ENCODE results near the gene CDHR2.

CDHR2 gene

GRCh38 chr5:176578391-176578808, 29.3 kb downstream of the CDHR2 start:
- H3K9ac ChIP-seq (ENCODE audit: insufficient read length, low read depth) = no peak overlapping the region
- TF ChIP-seq SUZ12 (IDR thresholded peaks at IDR 0.05; ENCODE audit: extremely low read depth, insufficient read depth, insufficient read length) = no peak
- no peak for TF ChIP-seq YY1 (IDR thresholded peaks at IDR 0.05; ENCODE audit: insufficient read depth, insufficient read length)
- no peak for TF ChIP-seq ZNF274 (IDR thresholded peaks at IDR 0.05; ENCODE audit: low read depth, low read length)
- H3K4me1 ChIP-seq (ENCODE audit: insufficient read depth, insufficient read length) = no peaks in the 10 kb centered on the region
- H3K4me3 ChIP-seq (ENCODE audit: insufficient read length, low read depth) = no peak overlapping the region
- no peaks in the 10 kb centered on the region for H3K27me3 ChIP-seq (ENCODE audit: insufficient read depth, insufficient read length)
- H3K9me3 ChIP-seq (ENCODE audit: insufficient read depth, low read length) = no peaks in the 10 kb centered on the region
- peak; percentile 55 for DNase-seq (ENCODE audit: low read depth, low spot score)
- H3K36me3 ChIP-seq (ENCODE audit: insufficient read depth, insufficient read length, low read length) = no peaks in the 10 kb centered on the region

GRCh38 chr5:176579323-176579722, 30.2 kb downstream of the CDHR2 start:
- no peaks in the 10 kb centered on the region for H3K27me3 ChIP-seq (ENCODE audit: insufficient read depth, insufficient read length)
- H3K36me3 ChIP-seq (ENCODE audit: insufficient read depth, insufficient read length, low read length) = no peaks in the 10 kb centered on the region
- no peak for DNase-seq (ENCODE audit: low read depth, low spot score)
- no peaks in the 10 kb centered on the region for H3K9me3 ChIP-seq (ENCODE audit: insufficient read depth, low read length)
- TF ChIP-seq ZNF274 (IDR thresholded peaks at IDR 0.05; ENCODE audit: low read depth, low read length) = no peak
- TF ChIP-seq SUZ12 (IDR thresholded peaks at IDR 0.05; ENCODE audit: extremely low read depth, insufficient read depth, insufficient read length) = no peak
- no peak for TF ChIP-seq YY1 (IDR thresholded peaks at IDR 0.05; ENCODE audit: insufficient read depth, insufficient read length)
- no peaks in the 10 kb centered on the region for H3K4me1 ChIP-seq (ENCODE audit: insufficient read depth, insufficient read length)
- H3K4me3 ChIP-seq (ENCODE audit: insufficient read length, low read depth) = no peak overlapping the region
- H3K9ac ChIP-seq (ENCODE audit: insufficient read length, low read depth) = no peak overlapping the region

- no peak overlapping the region for H3K9ac ChIP-seq (ENCODE audit: insufficient read length, low read depth)
- H3K27me3 ChIP-seq (ENCODE audit: insufficient read depth, insufficient read length) = no peaks in the 10 kb centered on the region
- no peaks in the 10 kb centered on the region for H3K4me1 ChIP-seq (ENCODE audit: insufficient read depth, insufficient read length)
- H3K9me3 ChIP-seq (ENCODE audit: insufficient read depth, low read length) = no peaks in the 10 kb centered on the region
- H3K36me3 ChIP-seq (ENCODE audit: insufficient read depth, insufficient read length, low read length) = no peaks in the 10 kb centered on the region
- no peak for DNase-seq (ENCODE audit: low read depth, low spot score)
- TF ChIP-seq ZNF274 (IDR thresholded peaks at IDR 0.05; ENCODE audit: low read depth, low read length) (no peak), YY1 (IDR thresholded peaks at IDR 0.05; ENCODE audit: insufficient read depth, insufficient read length) (no peak), SUZ12 (IDR thresholded peaks at IDR 0.05; ENCODE audit: extremely low read depth, insufficient read depth, insufficient read length) (no peak)
- H3K4me3 ChIP-seq (ENCODE audit: insufficient read length, low read depth) = no peak overlapping the region
Measured at GRCh38 chr5:176581361-176581760, 32.2 kb downstream of the CDHR2 start.

GRCh38 chr5:176583076-176583475, 33.9 kb downstream of the CDHR2 start:
- no peaks in the 10 kb centered on the region for H3K27me3 ChIP-seq (ENCODE audit: insufficient read depth, insufficient read length)
- no peak for TF ChIP-seq YY1 (IDR thresholded peaks at IDR 0.05; ENCODE audit: insufficient read depth, insufficient read length)
- TF ChIP-seq ZNF274 (IDR thresholded peaks at IDR 0.05; ENCODE audit: low read depth, low read length) = no peak
- TF ChIP-seq SUZ12 (IDR thresholded peaks at IDR 0.05; ENCODE audit: extremely low read depth, insufficient read depth, insufficient read length) = no peak
- H3K4me1 ChIP-seq (ENCODE audit: insufficient read depth, insufficient read length) = no peaks in the 10 kb centered on the region
- no peak overlapping the region for H3K4me3 ChIP-seq (ENCODE audit: insufficient read length, low read depth)
- no peak for DNase-seq (ENCODE audit: low read depth, low spot score)
- H3K9ac ChIP-seq (ENCODE audit: insufficient read length, low read depth) = no peak overlapping the region
- no peaks in the 10 kb centered on the region for H3K36me3 ChIP-seq (ENCODE audit: insufficient read depth, insufficient read length, low read length)
- no peaks in the 10 kb centered on the region for H3K9me3 ChIP-seq (ENCODE audit: insufficient read depth, low read length)

GRCh38 chr5:176587398-176587797, 38.3 kb downstream of the CDHR2 start:
- no peak overlapping the region for H3K9ac ChIP-seq (ENCODE audit: insufficient read length, low read depth)
- no peak overlapping the region for H3K4me3 ChIP-seq (ENCODE audit: insufficient read length, low read depth)
- peaks cover 2% of the 10 kb centered on the region; the same call in 1 of the 2 replicates for H3K9me3 ChIP-seq (ENCODE audit: insufficient read depth, low read length)
- no peak for DNase-seq (ENCODE audit: low read depth, low spot score)
- no peaks in the 10 kb centered on the region for H3K4me1 ChIP-seq (ENCODE audit: insufficient read depth, insufficient read length)
- H3K27me3 ChIP-seq (ENCODE audit: insufficient read depth, insufficient read length) = no peaks in the 10 kb centered on the region
- no peak for TF ChIP-seq ZNF274 (IDR thresholded peaks at IDR 0.05; ENCODE audit: low read depth, low read length)
- TF ChIP-seq YY1 (IDR thresholded peaks at IDR 0.05; ENCODE audit: insufficient read depth, insufficient read length) = no peak
- no peak for TF ChIP-seq SUZ12 (IDR thresholded peaks at IDR 0.05; ENCODE audit: extremely low read depth, insufficient read depth, insufficient read length)
- no peaks in the 10 kb centered on the region for H3K36me3 ChIP-seq (ENCODE audit: insufficient read depth, insufficient read length, low read length)

GRCh38 chr5:176588297-176588696, 39.2 kb downstream of the CDHR2 start:
- no peak for DNase-seq (ENCODE audit: low read depth, low spot score)
- Histone ChIP-seq H3K4me1 (ENCODE audit: insufficient read depth, insufficient read length) (no peaks in the 10 kb centered on the region), H3K9me3 (ENCODE audit: insufficient read depth, low read length) (peaks cover 4% of the 10 kb centered on the region; the same call in 1 of the 2 replicates), H3K36me3 (ENCODE audit: insufficient read depth, insufficient read length, low read length) (no peaks in the 10 kb centered on the region), H3K9ac (ENCODE audit: insufficient read length, low read depth) (no peak overlapping the region), H3K4me3 (ENCODE audit: insufficient read length, low read depth) (no peak overlapping the region), H3K27me3 (ENCODE audit: insufficient read depth, insufficient read length) (no peaks in the 10 kb centered on the region)
- TF ChIP-seq SUZ12 (IDR thresholded peaks at IDR 0.05; ENCODE audit: extremely low read depth, insufficient read depth, insufficient read length) (no peak), ZNF274 (IDR thresholded peaks at IDR 0.05; ENCODE audit: low read depth, low read length) (no peak), YY1 (IDR thresholded peaks at IDR 0.05; ENCODE audit: insufficient read depth, insufficient read length) (no peak)

GRCh38 chr5:176589039-176589769, 40.1 kb downstream of the CDHR2 start:
- Histone ChIP-seq H3K36me3 (ENCODE audit: insufficient read depth, insufficient read length, low read length) (no peaks in the 10 kb centered on the region), H3K27me3 (ENCODE audit: insufficient read depth, insufficient read length) (no peaks in the 10 kb centered on the region), H3K4me1 (ENCODE audit: insufficient read depth, insufficient read length) (no peaks in the 10 kb centered on the region), H3K9me3 (ENCODE audit: insufficient read depth, low read length) (peaks cover 4% of the 10 kb centered on the region; the same call in 1 of the 2 replicates), H3K4me3 (ENCODE audit: insufficient read length, low read depth) (no peak overlapping the region), H3K9ac (ENCODE audit: insufficient read length, low read depth) (no peak overlapping the region)
- no peak for DNase-seq (ENCODE audit: low read depth, low spot score)
- no peak for TF ChIP-seq SUZ12 (IDR thresholded peaks at IDR 0.05; ENCODE audit: extremely low read depth, insufficient read depth, insufficient read length)

Measured in NT2/D1 (cell line).